H1 (cell line): ENCODE measurements around the gene WBP11. TPM values are rescaled to one million over a fixed set of nuclear protein-coding genes. Genes with fewer than 3 reads are reported as not detected.
"Not testable (repeated sequence)": the region's sequence is repeated elsewhere in the genome, so short reads cannot be mapped to it uniquely, and the experiment has no call there.

Experiments
- CTCF ChIA-PET: fragments of 300-600 bp; sonication (Branson Sonifier 250); formaldehyde crosslinking; loops from one replicate; lab custom pipeline; 2021; ENCODE audit not compliant: partially characterized antibody; lab: Charles Lee
- POLR2A ChIA-PET: fragments of 300-600 bp; sonication (Branson Sonifier 250); formaldehyde crosslinking; loops from one replicate; lab custom pipeline; 2021; ENCODE audit warnings: inconsistent platforms; ENCODE audit not compliant: partially characterized antibody; lab: Charles Lee
- DNase-seq, 2 experiments: peaks; one replicate each; pipeline versions ENCODE4 v3.0.0 to v3.0.0-alpha.2; 2010 to 2022; ENCODE audit warnings: low spot score in 2 of 2, low read depth in 1 of 2, mixed read lengths in 1 of 2
- FAIRE-seq: peaks from 2 replicates; lab custom pipeline; 2011; peaks lifted over from hg19 to GRCh38; lab: Jason Lieb, UNC
- H2AFZ ChIP-seq: 2 replicates; pipeline ENCODE4 v1.8.1; 2012; ENCODE audit warnings: low read length, inconsistent platforms
- H2AK5ac ChIP-seq: 2 replicates; pipeline ENCODE4 v1.6.1; 2013; ENCODE audit warnings: low read depth, low read length
- H2BK120ac ChIP-seq: replicated peaks from 2 replicates; pipeline ENCODE3; 2013; ENCODE audit warnings: low read depth, low read length, inconsistent platforms
- H2BK12ac ChIP-seq: 2 replicates; pipeline ENCODE4 v1.6.1; 2013; ENCODE audit warnings: low read depth, low read length
- H2BK15ac ChIP-seq: 2 replicates; pipeline ENCODE4 v1.6.1; 2013; ENCODE audit warnings: low read length
- H2BK20ac ChIP-seq: 2 replicates; pipeline ENCODE4 v1.6.1; 2013; ENCODE audit warnings: low read length
- H2BK5ac ChIP-seq: 2 replicates; pipeline ENCODE4 v1.6.1; 2013; ENCODE audit warnings: low read depth, low read length
- H3K14ac ChIP-seq: 2 replicates; pipeline ENCODE4 v1.6.1; 2013; ENCODE audit warnings: inconsistent platforms; ENCODE audit not compliant: insufficient read length
- H3K18ac ChIP-seq: 2 replicates; pipeline ENCODE4 v1.6.1; 2013; ENCODE audit warnings: low read length; ENCODE audit errors: extremely low read depth
- H3K23ac ChIP-seq: 2 replicates; pipeline ENCODE4 v1.6.1; 2013; ENCODE audit warnings: inconsistent platforms; ENCODE audit not compliant: insufficient read length
- H3K23me2 ChIP-seq: 2 replicates; pipeline ENCODE4 v1.6.1; 2013; ENCODE audit warnings: low read depth, low read length
- H3K27ac ChIP-seq: 2 replicates; pipeline ENCODE4 v1.6.1; 2011; ENCODE audit warnings: low read depth, low read length, inconsistent platforms
- H3K27me3 ChIP-seq, 4 experiments: replicated peaks in 1 of 4; 1 replicate in 1 of 4; 2 replicates in 3 of 4; pipeline versions ENCODE4 v1.6.1 to v1.8.1; 2011 to 2013; ENCODE audit warnings: low read length in 3 of 4, mild to moderate bottlenecking in 3 of 4, inconsistent platforms in 2 of 4, mixed read lengths in 2 of 4, moderate library complexity in 1 of 4; ENCODE audit not compliant: control insufficient read depth in 3 of 4, insufficient read depth in 3 of 4; ENCODE audit errors: extremely low read depth in 1 of 4
- H3K36me3 ChIP-seq, 4 experiments: 2 replicates each; pipeline versions ENCODE4 v1.6.1 to v1.8.1; 2011 to 2013; ENCODE audit warnings: mild to moderate bottlenecking in 4 of 4, low read length in 3 of 4, moderate library complexity in 2 of 4, control low read depth in 1 of 4, inconsistent platforms in 1 of 4; ENCODE audit not compliant: insufficient read depth in 4 of 4, control insufficient read depth in 2 of 4
- H3K4ac ChIP-seq: replicated peaks from 2 replicates; pipeline ENCODE3; 2013; ENCODE audit warnings: low read length, low read depth, mixed read lengths, inconsistent platforms; ENCODE audit not compliant: insufficient read length
- H3K4me1 ChIP-seq, 4 experiments: replicated peaks in 1 of 4; 1 replicate in 1 of 4; 2 replicates in 3 of 4; pipeline versions ENCODE4 v1.6.1 to v1.8.1; 2011 to 2013; ENCODE audit warnings: low read length in 3 of 4, inconsistent platforms in 2 of 4, mixed read lengths in 1 of 4; ENCODE audit not compliant: insufficient read depth in 4 of 4, control insufficient read depth in 3 of 4
- H3K4me2 ChIP-seq, 2 experiments: 2 replicates each; pipeline versions ENCODE4 v1.6.1 to v1.8.1; 2011 to 2013; ENCODE audit warnings: low read depth in 2 of 2, low read length in 2 of 2, control low read depth in 1 of 2, inconsistent platforms in 1 of 2, mild to moderate bottlenecking in 1 of 2; ENCODE audit not compliant: insufficient read depth in 1 of 2
- H3K4me3 ChIP-seq, 4 experiments: fragments of 200-600, 300-600 bp in 1 of 4; sonication (generic), shearing (Covaris generic), sonication (Bioruptor Twin) in 1 of 4; 2 replicates each; pipeline versions ENCODE4 v1.5.1 to v1.8.1; 2011 to 2016; ENCODE audit warnings: low read length in 4 of 4, low read depth in 3 of 4, control low read depth in 2 of 4, inconsistent platforms in 2 of 4, mild to moderate bottlenecking in 2 of 4, mixed read lengths in 1 of 4, moderate library complexity in 1 of 4; ENCODE audit not compliant: insufficient read depth in 2 of 4; ENCODE audit errors: extremely low read depth in 1 of 4
- H3K56ac ChIP-seq: replicated peaks from 2 replicates; pipeline ENCODE3; 2013; ENCODE audit warnings: low read depth, mild to moderate bottlenecking, mixed read lengths, low read length, inconsistent platforms; ENCODE audit not compliant: insufficient read length
- H3K79me1 ChIP-seq: 2 replicates; pipeline ENCODE4 v1.6.1; 2013; ENCODE audit warnings: low read depth, low read length, control low read depth
- H3K79me2 ChIP-seq, 2 experiments: 2 replicates each; pipeline versions ENCODE4 v1.6.1 to v1.8.1; 2012 to 2013; ENCODE audit warnings: low read length in 2 of 2, mild to moderate bottlenecking in 2 of 2, inconsistent platforms in 1 of 2; ENCODE audit not compliant: insufficient read depth in 2 of 2, control insufficient read depth in 1 of 2
- H3K9ac ChIP-seq, 4 experiments: replicated peaks in 1 of 4; 1 replicate in 1 of 4; 2 replicates in 3 of 4; pipeline versions ENCODE4 v1.6.1 to v1.8.1; 2011 to 2013; ENCODE audit warnings: low read depth in 3 of 4, low read length in 3 of 4, control low read depth in 2 of 4, mild to moderate bottlenecking in 2 of 4, moderate library complexity in 2 of 4, inconsistent platforms in 1 of 4; ENCODE audit errors: extremely low read depth in 1 of 4
- H3K9me3 ChIP-seq, 2 experiments: 2 replicates each; pipeline versions ENCODE4 v1.6.1 to v1.8.1; 2012 to 2013; ENCODE audit warnings: mild to moderate bottlenecking in 2 of 2, moderate library complexity in 2 of 2, control low read depth in 1 of 2, inconsistent platforms in 1 of 2, low read depth in 1 of 2, low read length in 1 of 2, mixed read lengths in 1 of 2; ENCODE audit not compliant: insufficient read depth in 2 of 2
- H4K20me1 ChIP-seq, 2 experiments: replicated peaks in 1 of 2; 2 replicates each; pipeline versions ENCODE3 to v1.8.1; 2011 to 2013; ENCODE audit warnings: inconsistent platforms in 2 of 2, low read length in 2 of 2, mild to moderate bottlenecking in 1 of 2; ENCODE audit not compliant: insufficient read depth in 2 of 2, control insufficient read depth in 1 of 2
- H4K5ac ChIP-seq: 2 replicates; pipeline ENCODE4 v1.6.1; 2013; ENCODE audit warnings: low read length, low read depth, mixed read lengths, inconsistent platforms; ENCODE audit not compliant: insufficient read length
- H4K8ac ChIP-seq: 2 replicates; pipeline ENCODE4 v1.8.0; 2013; ENCODE audit warnings: mild to moderate bottlenecking, moderate library complexity, low read length, inconsistent platforms; ENCODE audit not compliant: insufficient read depth; ENCODE audit errors: extremely low read depth
- H4K91ac ChIP-seq: replicated peaks from 2 replicates; pipeline ENCODE3; 2013; ENCODE audit warnings: low read length, mixed read lengths, inconsistent platforms; ENCODE audit not compliant: insufficient read length
- POLR2AphosphoS5 ChIP-seq: IDR thresholded peaks from 2 replicates; pipeline ENCODE4 v1.6.1; 2011; ENCODE audit warnings: low read depth, low read length
- WGBS, 2 experiments: shearing (Covaris generic) in 1 of 2; methylation state at CpG; one replicate each; pipeline versions ENCODE4 v1.1.6 to v1.1.7; 2013 to 2015; ENCODE audit warnings: low lambda C conversion rate in 2 of 2, mixed read lengths in 2 of 2, inconsistent platforms in 1 of 2, low coverage in 1 of 2, missing lambda C conversion rate in 1 of 2; ENCODE audit not compliant: insufficient replicate concordance in 2 of 2, insufficient coverage in 1 of 2, insufficient read length in 1 of 2; ENCODE audit errors: extremely low coverage in 1 of 2, missing lambda C conversion rate in 1 of 2; 5-methylcytosine and 5-hydroxymethylcytosine counted together
- polyA plus RNA-seq, 7 experiments: library from polyadenylated mRNA; depleted of rRNA in 3 of 7; stranded (reverse) in 5 of 7; unstranded in 2 of 7; fragments of >200 nt in 5 of 7; fragments of 200-250 nt in 2 of 7; gene quantifications; 1 replicate in 5 of 7; 2 replicates in 1 of 7; 4 replicates in 1 of 7; pipeline versions ENCODE4 v1.2.1 to v1.2.3, GENCODE V29; 2011 to 2013; ENCODE audit warnings: missing spikeins in 2 of 7, mixed read lengths in 2 of 7
- total RNA-seq: library from RNA; stranded (reverse); fragmentation: NEBNext Ultra II Directional; extraction: Animal tissue kit (Norgen Biotek cat#: 25700); gene quantifications from 2 replicates; pipeline ENCODE4 v1.2.1, GENCODE V29; 2021

The WBP11 gene
- total and polyA plus RNA-seq, 2 of the 8 experiments (the other 6 are each of a cell fraction or from before 2014, with no cell fraction given), result 22.1 to 134 TPM

DNA sequence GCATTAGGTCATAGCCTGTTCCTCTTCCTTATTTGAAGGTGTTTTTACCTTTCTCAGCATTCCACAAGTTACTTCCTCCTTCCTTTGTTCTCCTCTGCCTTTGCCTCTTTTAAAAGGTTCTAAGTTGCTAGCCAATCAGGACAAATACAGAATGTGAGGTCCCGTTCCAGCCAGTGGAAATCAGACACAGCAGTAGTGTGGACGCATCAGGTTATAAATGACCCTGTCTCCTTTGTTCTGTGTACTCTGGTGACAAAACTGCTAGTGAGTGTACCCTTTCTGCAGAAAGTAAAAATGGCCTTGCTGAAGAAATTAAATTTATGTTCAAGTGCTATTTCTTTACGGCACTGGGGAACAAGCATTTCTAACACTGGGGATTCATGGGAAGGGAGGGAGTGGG lies 37.3 kb downstream of the WBP11 start:
- not testable (repeated sequence) for H2BK20ac ChIP-seq, H3K4ac ChIP-seq, H3K27me3 ChIP-seq, H3K4me1 ChIP-seq, H2BK15ac ChIP-seq, H2AFZ ChIP-seq, H3K27ac ChIP-seq, H3K9ac ChIP-seq, H4K8ac ChIP-seq, H4K20me1 ChIP-seq, H3K18ac ChIP-seq, H2AK5ac ChIP-seq, H3K56ac ChIP-seq, H3K79me1 ChIP-seq, H3K4me3 ChIP-seq, FAIRE-seq, H3K36me3 ChIP-seq, H3K14ac ChIP-seq, DNase-seq, H4K5ac ChIP-seq, H3K23ac ChIP-seq, H3K9me3 ChIP-seq, H2BK5ac ChIP-seq, H4K91ac ChIP-seq, H3K4me2 ChIP-seq, H2BK12ac ChIP-seq, H3K23me2 ChIP-seq, H2BK120ac ChIP-seq
- WGBS, 2 experiments, result 69% methylated on average over 3 of the region's 3 CpGs; no CpG with 5 or more reads in 1 of the 2 experiments
- CTCF ChIA-PET, result interaction anchor here (1.5 kb wide), 1 partner anchor 144 kb away, joined by 3 read pairs; no protein-coding TSS in a partner anchor
- peak; percentile 70 for TF ChIP-seq POLR2AphosphoS5
- POLR2A ChIA-PET, result interaction anchor here (2.1 to 2.6 kb wide), 2 partner anchors 8 to 37 kb away, joined by 5 to 12 read pairs; partner anchors contain the start of genes C12orf60 and WBP11
- peaks cover 0 to 41% of the 10 kb centered on the region in 2 experiments; a peak in 2 of 4 replicates for H3K79me2 ChIP-seq
